ENCODE measurements around the gene CYRIA. TPM values are rescaled to one million over a fixed set of nuclear protein-coding genes. Genes with fewer than 3 reads are reported as not detected.
A peak's percentile ranks its signal among the peaks of the same experiment; 100 is the strongest.

The CYRIA gene
- total and polyA plus RNA-seq, 3 donors from 2014 or later: 2.6 to 4.8 (median 4.1) TPM

- TF ChIP-seq, protein P1, sequence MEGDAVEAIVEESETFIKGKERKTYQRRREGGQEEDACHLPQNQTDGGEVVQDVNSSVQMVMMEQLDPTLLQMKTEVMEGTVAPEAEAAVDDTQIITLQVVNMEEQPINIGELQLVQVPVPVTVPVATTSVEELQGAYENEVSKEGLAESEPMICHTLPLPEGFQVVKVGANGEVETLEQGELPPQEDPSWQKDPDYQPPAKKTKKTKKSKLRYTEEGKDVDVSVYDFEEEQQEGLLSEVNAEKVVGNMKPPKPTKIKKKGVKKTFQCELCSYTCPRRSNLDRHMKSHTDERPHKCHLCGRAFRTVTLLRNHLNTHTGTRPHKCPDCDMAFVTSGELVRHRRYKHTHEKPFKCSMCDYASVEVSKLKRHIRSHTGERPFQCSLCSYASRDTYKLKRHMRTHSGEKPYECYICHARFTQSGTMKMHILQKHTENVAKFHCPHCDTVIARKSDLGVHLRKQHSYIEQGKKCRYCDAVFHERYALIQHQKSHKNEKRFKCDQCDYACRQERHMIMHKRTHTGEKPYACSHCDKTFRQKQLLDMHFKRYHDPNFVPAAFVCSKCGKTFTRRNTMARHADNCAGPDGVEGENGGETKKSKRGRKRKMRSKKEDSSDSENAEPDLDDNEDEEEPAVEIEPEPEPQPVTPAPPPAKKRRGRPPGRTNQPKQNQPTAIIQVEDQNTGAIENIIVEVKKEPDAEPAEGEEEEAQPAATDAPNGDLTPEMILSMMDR (IDR thresholded peaks at IDR 0.05): no peak
- no peaks in the 10 kb centered on the region for H3K27me3 ChIP-seq
- no peak overlapping the region for H3K27ac ChIP-seq
- intact Hi-C loops (cut with DNase I; ENCODE audit: low total_unique reads): no loop called here
- H3K4me1 ChIP-seq: no peaks in the 10 kb centered on the region
- H3K9me3 ChIP-seq: no peaks in the 10 kb centered on the region
- H3K36me3 ChIP-seq (ENCODE audit: low read depth, missing control alignments): no peaks in the 10 kb centered on the region
- peak overlapping the region; percentile 56 for H3K4me3 ChIP-seq
- no peak for DNase-seq
- 16 to 22% methylated on average over 11 to 17 of the region's 34 CpGs for WGBS, 2 donors
Measured at GRCh38 chr2:16664809-16665747, 556 bp downstream of the CYRIA start.

GRCh38 chr2:16664052-16664731 is 1.4 kb downstream of the CYRIA start:
- Histone ChIP-seq H3K27me3 (no peaks in the 10 kb centered on the region), H3K27ac (no peak overlapping the region), H3K36me3 (ENCODE audit: low read depth, missing control alignments) (no peaks in the 10 kb centered on the region), H3K4me1 (no peaks in the 10 kb centered on the region), H3K4me3 (peak overlapping the region in 1 of 2 donors; percentile 56), H3K9me3 (no peaks in the 10 kb centered on the region)
- intact Hi-C loops (cut with DNase I; ENCODE audit: low total_unique reads): no loop called here
- TF ChIP-seq, protein P1 (IDR thresholded peaks at IDR 0.05): no peak
- no peak for TF ChIP-seq POLR2A (IDR thresholded peaks at IDR 0.05)
- peak; percentile 30 for DNase-seq
- 56 to 74% methylated on average over 9 of the region's 9 CpGs for WGBS, 2 donors

GRCh38 chr2:16663121-16663905 is 2.3 kb downstream of the CYRIA start:
- Histone ChIP-seq H3K4me3 (no peak overlapping the region), H3K27me3 (no peaks in the 10 kb centered on the region), H3K4me1 (no peaks in the 10 kb centered on the region), H3K27ac (no peak overlapping the region), H3K36me3 (ENCODE audit: low read depth, missing control alignments) (no peaks in the 10 kb centered on the region), H3K9me3 (no peaks in the 10 kb centered on the region)
- intact Hi-C loops (cut with DNase I; ENCODE audit: low total_unique reads): no loop called here
- 85 to 90% methylated on average over 4 of the region's 4 CpGs for WGBS, 2 donors
- no peak for DNase-seq
- TF ChIP-seq, protein P1 (IDR thresholded peaks at IDR 0.05): no peak
- no peak for TF ChIP-seq POLR2A (IDR thresholded peaks at IDR 0.05)

DNA sequence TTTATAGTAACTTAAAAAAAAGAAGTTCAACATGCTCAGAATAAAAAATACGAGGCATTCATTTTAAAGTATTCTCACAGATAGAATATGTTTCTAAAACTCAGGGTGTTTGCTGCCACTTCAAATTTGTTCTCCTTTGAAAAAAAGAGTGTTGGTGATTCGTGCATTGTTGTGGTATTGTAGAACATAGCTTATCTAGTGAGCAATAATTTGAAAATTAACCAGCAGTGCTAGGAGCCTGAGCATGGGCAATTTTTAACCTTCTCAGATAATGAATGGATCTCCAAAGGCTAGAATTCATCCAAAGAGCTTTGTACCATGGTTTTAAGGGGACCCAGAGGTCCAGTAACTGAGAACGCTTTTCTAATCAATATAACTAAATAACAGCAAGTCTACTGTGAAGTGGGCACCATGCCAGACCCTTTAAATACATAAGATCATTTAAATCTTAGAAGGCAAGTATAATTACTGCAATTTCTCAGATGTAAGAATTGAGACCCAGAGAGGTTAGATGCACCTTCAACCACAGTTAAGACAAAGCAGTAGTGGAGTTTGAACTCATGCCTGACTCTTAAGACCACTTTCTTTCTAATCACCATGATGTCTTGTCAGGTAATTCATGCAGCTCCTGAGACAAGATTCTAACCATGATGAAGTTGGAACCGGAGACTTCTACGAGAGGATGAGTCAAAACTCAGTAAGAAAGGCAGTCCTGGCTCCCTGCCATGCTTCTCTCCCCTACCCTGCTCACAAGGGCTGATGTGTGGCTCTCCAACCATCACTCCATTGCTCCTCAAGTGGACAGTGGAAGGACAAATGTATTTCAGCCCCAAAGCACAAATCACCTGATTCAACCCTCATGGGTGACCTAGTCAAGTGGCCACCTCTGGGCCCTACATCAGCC is 3.4 kb downstream of the CYRIA start:
- intact Hi-C loops (cut with DNase I; ENCODE audit: low total_unique reads): no loop called here

More for the DNA sequence above, 3.4 kb downstream of the CYRIA start:
- no peaks in the 10 kb centered on the region for H3K27me3 ChIP-seq
- no peak overlapping the region for H3K27ac ChIP-seq
- H3K4me1 ChIP-seq: no peaks in the 10 kb centered on the region
- H3K4me3 ChIP-seq: no peak overlapping the region
- H3K36me3 ChIP-seq (ENCODE audit: low read depth, missing control alignments): no peaks in the 10 kb centered on the region
- 83 to 96% methylated on average over 5 of the region's 5 CpGs for WGBS, 2 donors
- H3K9me3 ChIP-seq: no peaks in the 10 kb centered on the region
- DNase-seq: no peak
- TF ChIP-seq, protein P1 (IDR thresholded peaks at IDR 0.05): no peak
- TF ChIP-seq POLR2A (IDR thresholded peaks at IDR 0.05): no peak

Measured in testis (tissue), 3 donors.